Measurements from ENCODE around the gene TAC4. TPM values are rescaled to one million over a fixed set of nuclear protein-coding genes. Genes with fewer than 3 reads are reported as not detected.

The TAC4 gene
- total and polyA plus RNA-seq, 2 of the 13 experiments (the other 11 are each of a cell fraction or from before 2014, with no cell fraction given), result not detected

- TF ChIP-seq HMGXB3 (CRISPR knock-in tag; IDR thresholded peaks at IDR 0.05; ENCODE audit: borderline replicate concordance), result peak; percentile 83
- no peak for TF ChIP-seq ZBTB2 (CRISPR knock-in tag; IDR thresholded peaks at IDR 0.05; ENCODE audit: low read depth)
- TF ChIP-seq SNAPC2 (CRISPR knock-in tag; IDR thresholded peaks at IDR 0.05), result peak; percentile 11; the same call in 1 of the 2 replicates
- TF ChIP-seq ZNF3 (CRISPR knock-in tag; IDR thresholded peaks at IDR 0.05), result no peak
- no peak for TF ChIP-seq REXO4 (CRISPR knock-in tag; IDR thresholded peaks at IDR 0.05; ENCODE audit: borderline replicate concordance)
- peak; percentile 85; the same call in 1 of the 2 replicates for TF ChIP-seq SALL2 (CRISPR knock-in tag; IDR thresholded peaks at IDR 0.05)
- TF ChIP-seq, protein P1, sequence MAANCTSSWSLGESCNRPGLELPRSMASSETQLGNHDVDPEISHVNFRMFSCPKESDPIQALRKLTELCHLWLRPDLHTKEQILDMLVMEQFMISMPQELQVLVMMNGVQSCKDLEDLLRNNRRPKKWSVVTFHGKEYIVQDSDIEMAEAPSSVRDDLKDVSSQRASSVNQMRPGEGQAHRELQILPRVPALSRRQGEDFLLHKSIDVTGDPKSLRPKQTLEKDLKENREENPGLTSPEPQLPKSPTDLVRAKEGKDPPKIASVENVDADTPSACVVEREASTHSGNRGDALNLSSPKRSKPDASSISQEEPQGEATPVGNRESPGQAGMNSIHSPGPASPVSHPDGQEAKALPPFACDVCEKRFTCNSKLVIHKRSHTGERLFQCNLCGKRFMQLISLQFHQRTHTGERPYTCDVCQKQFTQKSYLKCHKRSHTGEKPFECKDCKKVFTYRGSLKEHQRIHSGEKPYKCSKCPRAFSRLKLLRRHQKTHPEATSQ (CRISPR knock-in tag; IDR thresholded peaks at IDR 0.05; ENCODE audit: borderline replicate concordance), result no peak
- TF ChIP-seq MYNN (CRISPR knock-in tag; IDR thresholded peaks at IDR 0.05; ENCODE audit: low read depth), result peak; percentile 68; the same call in 1 of the 2 replicates
- peak; percentile 74; the same call in 1 of the 2 replicates for TF ChIP-seq ZMAT3 (CRISPR knock-in tag; conservative IDR thresholded peaks at IDR 0.05)
- TF ChIP-seq TOPORS (CRISPR knock-in tag; IDR thresholded peaks at IDR 0.05), result no peak; the same call in none of the 2 replicates
- TF ChIP-seq, protein P2, sequence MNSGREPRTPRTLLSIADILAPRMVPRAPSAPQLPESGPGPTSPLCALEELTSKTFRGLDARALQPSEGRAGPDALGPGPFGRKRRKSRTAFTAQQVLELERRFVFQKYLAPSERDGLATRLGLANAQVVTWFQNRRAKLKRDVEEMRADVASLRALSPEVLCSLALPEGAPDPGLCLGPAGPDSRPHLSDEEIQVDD (CRISPR knock-in tag; IDR thresholded peaks at IDR 0.05; ENCODE audit: borderline replicate concordance), result no peak
- no peak for TF ChIP-seq ZNF382 (CRISPR knock-in tag; IDR thresholded peaks at IDR 0.05; ENCODE audit: borderline replicate concordance)
- TF ChIP-seq ZHX2 (IDR thresholded peaks at IDR 0.05; ENCODE audit: low read depth), result peak; percentile 100
- TF ChIP-seq ZHX2 (CRISPR knock-in tag; IDR thresholded peaks at IDR 0.05; ENCODE audit: borderline replicate concordance), result 0 out of 2 replicates have a peak, but pooled peaks have one; percentile 49
Measured at GRCh38 chr17:49788478-49789242, 59.2 kb downstream of the TAC4 start, which contains the start of gene KAT7 (continued).

All from HepG2 (cell line).